Breast epithelium (tissue), 4 donors: Measurements from ENCODE around the gene FNDC3B. TPM values are rescaled to one million over a fixed set of nuclear protein-coding genes. Genes with fewer than 3 reads are reported as not detected.

Experiments
- DNase-seq, 2 donors: peaks; one replicate each; pipeline ENCODE4 v3.0.0-alpha.2; 2019; ENCODE audit warnings: low spot score in 2 of 2
- H3K27ac ChIP-seq, 2 donors: fragments of 200-600 bp; sonication (generic) in 1 of 2; one replicate each; pipeline ENCODE4 v1.5.1; 2016 to 2019; ENCODE audit warnings: mild to moderate bottlenecking in 1 of 2
- H3K27me3 ChIP-seq, 2 donors: fragments of 200-600 bp; sonication (generic) in 1 of 2; one replicate each; pipeline versions ENCODE4 v1.5.1 to v1.6.0; 2017 to 2019; ENCODE audit warnings: control low read depth in 1 of 2, mild to moderate bottlenecking in 1 of 2
- H3K36me3 ChIP-seq: fragments of 200-600 bp; one replicate; pipeline ENCODE4 v1.5.1; 2019
- H3K4me1 ChIP-seq, 2 donors: fragments of 200-600 bp; sonication (generic); one replicate each; pipeline ENCODE4 v1.5.1; 2016 to 2019; ENCODE audit warnings: control low read depth in 1 of 2
- H3K4me3 ChIP-seq, 3 donors: fragments of 200-600 bp; sonication (generic); 1 replicate in 2 of 3; 2 replicates in 1 of 3; pipeline ENCODE4 v1.5.1; 2016 to 2019; ENCODE audit warnings: mild to moderate bottlenecking in 3 of 3, moderate library complexity in 2 of 3
- H3K9me3 ChIP-seq, 2 donors: fragments of 200-600 bp; sonication (generic) in 1 of 2; one replicate each; pipeline ENCODE4 v1.5.1; 2016 to 2019; ENCODE audit warnings: control low read depth in 1 of 2
- CTCF ChIP-seq, 3 donors: fragments of 450-650 bp; IDR thresholded peaks; one replicate each; pipeline ENCODE4 v1.5.1; 2016 to 2017; ENCODE audit warnings: antibody characterized with exemption in 3 of 3, mild to moderate bottlenecking in 3 of 3, moderate library complexity in 3 of 3
- POLR2A ChIP-seq: fragments of 450-650 bp; IDR thresholded peaks from one replicate; pipeline ENCODE4 v1.6.1; 2016; ENCODE audit warnings: antibody characterized with exemption, mild to moderate bottlenecking, moderate library complexity
- POLR2AphosphoS5 ChIP-seq, 3 donors: sonication (generic); formaldehyde crosslinking; IDR thresholded peaks; one replicate each; pipeline ENCODE4 v1.6.1; 2017; ENCODE audit warnings: antibody characterized with exemption in 3 of 3
- intact Hi-C: fragments of 100-400 bp; cut with DNase I; formaldehyde crosslinking; loops from one replicate; pipeline ENCODE4 v1.15.1; 2023; ENCODE audit warnings: low total_unique reads
- total RNA-seq, 3 donors: library from RNA; depleted of rRNA; stranded (reverse); fragments of >200 nt; gene quantifications; one replicate each; pipeline ENCODE4 v1.1.0, GENCODE V29; 2016

The FNDC3B gene
- total RNA-seq, 3 donors from 2014 or later: 131 to 172 (median 149) TPM

DNA sequence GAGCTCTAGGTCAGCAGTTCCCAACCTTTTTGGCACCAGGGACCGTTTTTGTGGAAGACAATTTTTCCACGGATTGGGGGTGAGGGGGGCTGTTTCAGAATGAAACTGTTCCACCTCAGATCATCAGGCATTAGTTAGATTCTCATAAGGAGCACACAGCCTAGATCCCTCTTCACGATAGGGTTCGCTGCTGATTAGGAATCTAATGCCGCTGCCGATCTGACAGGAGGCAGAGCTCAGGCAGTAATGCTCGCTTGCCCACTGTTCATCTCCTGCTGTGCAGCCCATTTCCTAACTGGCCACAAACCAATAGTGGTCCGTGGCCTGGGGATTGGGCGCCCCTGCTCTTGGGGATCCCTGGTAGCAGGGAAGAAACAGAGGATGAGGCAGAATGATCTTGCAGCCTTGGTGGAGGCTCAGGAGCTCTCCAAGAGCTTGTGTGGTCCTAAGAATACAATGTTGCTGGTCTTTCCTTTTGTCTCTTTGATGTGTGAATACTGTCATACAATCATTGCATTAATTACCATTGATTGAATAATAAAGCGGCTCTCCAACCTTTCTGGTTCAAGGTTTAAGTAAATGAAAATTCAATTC, 183.2 kb downstream of the FNDC3B start:
- H3K4me1 ChIP-seq: peaks cover 0 to 10% of the 10 kb centered on the region in 2 donors
- TF ChIP-seq POLR2AphosphoS5 (IDR thresholded peaks at IDR 0.05): no peak
- TF ChIP-seq POLR2A: no peak
- no peak for TF ChIP-seq CTCF (IDR thresholded peaks at IDR 0.05)
- intact Hi-C loops: no loop called here
- H3K36me3 ChIP-seq: no peaks in the 10 kb centered on the region
- no peak for DNase-seq
- H3K4me3 ChIP-seq: no peak overlapping the region
- no peaks in the 10 kb centered on the region for H3K9me3 ChIP-seq
- H3K27me3 ChIP-seq: no peaks in the 10 kb centered on the region
- H3K27ac ChIP-seq: no peak overlapping the region

GRCh38 chr3:172223870-172224269, 184.5 kb downstream of the FNDC3B start:
- Histone ChIP-seq H3K27me3 (no peaks in the 10 kb centered on the region), H3K36me3 (no peaks in the 10 kb centered on the region), H3K4me3 (no peak overlapping the region), H3K9me3 (no peaks in the 10 kb centered on the region), H3K4me1 (peaks cover 0 to 8% of the 10 kb centered on the region in 2 donors), H3K27ac (no peak overlapping the region)
- no peak for TF ChIP-seq POLR2AphosphoS5 (IDR thresholded peaks at IDR 0.05)
- TF ChIP-seq POLR2A: no peak
- TF ChIP-seq CTCF (IDR thresholded peaks at IDR 0.05): no peak
- intact Hi-C loops: no loop called here
- DNase-seq: no peak

DNA sequence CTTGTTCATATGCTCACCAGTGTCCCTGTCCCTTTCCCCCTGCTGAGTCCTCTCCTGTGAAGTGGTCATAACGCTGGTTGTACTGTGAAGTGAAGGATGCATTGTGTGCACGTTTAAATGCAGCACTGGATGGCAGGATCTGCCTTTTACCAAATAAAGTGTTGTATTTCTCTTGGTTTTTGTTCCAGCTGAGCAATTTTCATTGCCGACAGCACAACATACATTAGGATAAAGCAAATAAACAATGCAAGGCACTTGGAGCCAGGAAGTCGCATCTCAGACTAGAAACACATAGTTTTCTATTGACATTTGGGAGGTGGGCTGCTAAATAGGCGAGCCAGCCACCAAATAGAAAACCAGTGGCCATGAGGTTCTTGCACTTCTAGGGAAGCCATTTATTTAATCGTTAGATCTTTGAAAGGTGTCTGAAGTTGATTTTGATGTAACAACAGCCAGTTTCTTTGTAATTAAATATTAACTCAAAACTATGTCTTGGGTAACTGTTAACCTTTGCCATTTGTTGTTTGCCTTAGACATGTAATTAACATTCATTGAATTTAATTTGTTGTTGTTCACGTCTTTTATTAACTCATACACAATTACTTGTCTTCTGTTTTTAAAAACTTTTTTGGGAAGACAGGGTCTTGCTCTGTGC, 185.3 kb downstream of the FNDC3B start:
- no peak overlapping the region for H3K4me3 ChIP-seq
- no peaks in the 10 kb centered on the region for H3K36me3 ChIP-seq
- TF ChIP-seq POLR2AphosphoS5 (IDR thresholded peaks at IDR 0.05) (no peak), CTCF (IDR thresholded peaks at IDR 0.05) (no peak), POLR2A (no peak)
- H3K4me1 ChIP-seq: peaks cover 0 to 8% of the 10 kb centered on the region in 2 donors
- no peaks in the 10 kb centered on the region for H3K9me3 ChIP-seq
- no peaks in the 10 kb centered on the region for H3K27me3 ChIP-seq
- intact Hi-C loops: no loop called here
- no peak for DNase-seq
- no peak overlapping the region for H3K27ac ChIP-seq

DNA sequence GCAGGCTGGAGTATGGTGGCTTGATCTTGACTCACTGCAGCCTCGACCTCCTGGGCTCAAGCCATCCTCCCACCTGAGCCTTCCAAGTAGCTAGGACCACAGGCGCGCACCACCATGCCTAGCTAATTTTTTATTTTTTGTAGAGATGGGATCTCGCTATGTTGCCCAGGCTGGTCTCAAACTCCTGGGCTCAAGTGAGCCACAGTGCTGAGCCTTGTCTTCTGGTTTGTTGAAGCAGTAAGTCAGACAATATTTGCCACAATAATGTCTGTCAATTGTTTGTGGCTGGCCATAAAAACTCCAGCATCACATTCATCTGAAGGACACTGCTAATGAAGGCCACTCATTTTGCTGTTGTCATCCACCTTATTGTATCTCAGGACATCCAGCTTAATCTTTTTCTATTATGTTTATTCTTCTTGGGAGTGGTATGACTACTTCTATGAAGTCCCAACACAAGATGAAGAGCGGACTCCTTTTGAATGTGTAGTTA, 185.9 kb downstream of the FNDC3B start:
- TF ChIP-seq POLR2A (no peak), POLR2AphosphoS5 (IDR thresholded peaks at IDR 0.05) (no peak), CTCF (IDR thresholded peaks at IDR 0.05) (no peak)
- intact Hi-C loops: no loop called here
- Histone ChIP-seq H3K9me3 (no peaks in the 10 kb centered on the region), H3K36me3 (no peaks in the 10 kb centered on the region), H3K4me1 (peaks cover 0 to 8% of the 10 kb centered on the region in 2 donors), H3K27me3 (no peaks in the 10 kb centered on the region), H3K27ac (no peak overlapping the region), H3K4me3 (no peak overlapping the region)
- no peak for DNase-seq

- peaks cover 0 to 3% of the 10 kb centered on the region in 2 donors for H3K4me1 ChIP-seq
- no peak overlapping the region for H3K4me3 ChIP-seq
- H3K27me3 ChIP-seq: no peaks in the 10 kb centered on the region
- H3K27ac ChIP-seq: peak overlapping the region in 1 of 2 donors; percentile 27
- TF ChIP-seq POLR2A (no peak), CTCF (IDR thresholded peaks at IDR 0.05) (no peak), POLR2AphosphoS5 (IDR thresholded peaks at IDR 0.05) (no peak)
- H3K9me3 ChIP-seq: no peaks in the 10 kb centered on the region
- intact Hi-C loops: loop anchor here (2.0 kb wide), 1 partner anchor 46 kb away; no protein-coding TSS in a partner anchor
- no peak for DNase-seq
- no peaks in the 10 kb centered on the region for H3K36me3 ChIP-seq
Observed at GRCh38 chr3:172226831-172227230, 187.5 kb downstream of the FNDC3B start.
